ENCODE measurements around the gene LRRC46. TPM values are rescaled to one million over a fixed set of nuclear protein-coding genes. Genes with fewer than 3 reads are reported as not detected.

Gene LRRC46
- total RNA-seq, 3 donors from 2014 or later (not counting 1 experiment from before 2014, with no cell fraction given) = 1.7 to 3.1 (median 2.7) TPM

GRCh38 chr17:47870056-47870455, 38.6 kb downstream of the LRRC46 start:
- Histone ChIP-seq H3K27me3 (ENCODE audit: control insufficient read depth, insufficient read depth, low read length) (peaks cover 9% of the 10 kb centered on the region), H3K9me3 (ENCODE audit: control insufficient read depth, insufficient read depth, low read length) (no peaks in the 10 kb centered on the region), H3K27ac (ENCODE audit: low read length) (no peak overlapping the region), H3K36me3 (ENCODE audit: control insufficient read depth, insufficient read depth, low read length) (no peaks in the 10 kb centered on the region), H3K4me1 (ENCODE audit: control insufficient read depth, insufficient read depth, low read length) (peaks cover 3% of the 10 kb centered on the region), H3K4me3 (ENCODE audit: low read length) (no peak overlapping the region)
- intact Hi-C loops (cut with micrococcal nuclease) = no loop called here
- H3K27ac Mint-ChIP-seq = no peak overlapping the region
- TF ChIP-seq CTCF (IDR thresholded peaks at IDR 0.05) = no peak
- H3K4me3 Mint-ChIP-seq = no peak overlapping the region
- peaks cover 36 to 39% of the 10 kb centered on the region in 2 donors for H3K27me3 Mint-ChIP-seq (ENCODE audit: low read depth in 2 of 2)
- DNase-seq (no peak), ATAC-seq (no peak)
- H3K4me1 Mint-ChIP-seq = no peaks in the 10 kb centered on the region
- no CpG with 5 or more reads among the region's 1 CpG for WGBS (ENCODE audit: insufficient coverage)
- H3K36me3 Mint-ChIP-seq = no peaks in the 10 kb centered on the region
- H3K9me3 Mint-ChIP-seq = no peaks in the 10 kb centered on the region

DNA sequence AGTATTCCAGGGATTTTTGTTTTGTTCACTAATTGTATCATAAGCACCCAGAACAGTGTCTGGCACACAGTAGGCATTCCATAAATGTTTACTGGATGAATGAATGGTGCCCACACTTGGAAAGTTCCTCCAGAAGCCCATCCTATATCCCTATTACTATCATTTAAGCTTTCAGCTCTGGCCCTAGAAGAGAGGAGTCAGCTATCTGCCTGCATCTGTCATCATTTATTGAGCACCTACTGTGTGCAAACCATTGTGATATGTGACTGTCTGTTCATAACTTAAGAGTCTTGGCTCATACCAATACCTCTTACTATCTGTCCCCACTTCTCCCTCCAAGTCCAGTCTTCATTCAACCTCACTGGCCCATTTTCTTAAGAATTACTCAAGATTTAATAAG, 39.6 kb downstream of the LRRC46 start:
- Histone ChIP-seq H3K4me3 (ENCODE audit: low read length) (no peak overlapping the region), H3K4me1 (ENCODE audit: control insufficient read depth, insufficient read depth, low read length) (peaks cover 3% of the 10 kb centered on the region), H3K27ac (ENCODE audit: low read length) (no peak overlapping the region), H3K36me3 (ENCODE audit: control insufficient read depth, insufficient read depth, low read length) (no peaks in the 10 kb centered on the region), H3K9me3 (ENCODE audit: control insufficient read depth, insufficient read depth, low read length) (no peaks in the 10 kb centered on the region), H3K27me3 (ENCODE audit: control insufficient read depth, insufficient read depth, low read length) (peaks cover 9% of the 10 kb centered on the region)
- Mint-ChIP-seq H3K4me3 (no peak overlapping the region), H3K9me3 (no peaks in the 10 kb centered on the region), H3K4me1 (no peaks in the 10 kb centered on the region), H3K27me3 (ENCODE audit: low read depth in 2 of 2) (peaks cover 38 to 49% of the 10 kb centered on the region in 2 donors), H3K36me3 (no peaks in the 10 kb centered on the region), H3K27ac (no peak overlapping the region)
- DNase-seq = no peak
- TF ChIP-seq CTCF (IDR thresholded peaks at IDR 0.05) = no peak
- intact Hi-C loops (cut with micrococcal nuclease) = no loop called here
- no peak for ATAC-seq

DNA sequence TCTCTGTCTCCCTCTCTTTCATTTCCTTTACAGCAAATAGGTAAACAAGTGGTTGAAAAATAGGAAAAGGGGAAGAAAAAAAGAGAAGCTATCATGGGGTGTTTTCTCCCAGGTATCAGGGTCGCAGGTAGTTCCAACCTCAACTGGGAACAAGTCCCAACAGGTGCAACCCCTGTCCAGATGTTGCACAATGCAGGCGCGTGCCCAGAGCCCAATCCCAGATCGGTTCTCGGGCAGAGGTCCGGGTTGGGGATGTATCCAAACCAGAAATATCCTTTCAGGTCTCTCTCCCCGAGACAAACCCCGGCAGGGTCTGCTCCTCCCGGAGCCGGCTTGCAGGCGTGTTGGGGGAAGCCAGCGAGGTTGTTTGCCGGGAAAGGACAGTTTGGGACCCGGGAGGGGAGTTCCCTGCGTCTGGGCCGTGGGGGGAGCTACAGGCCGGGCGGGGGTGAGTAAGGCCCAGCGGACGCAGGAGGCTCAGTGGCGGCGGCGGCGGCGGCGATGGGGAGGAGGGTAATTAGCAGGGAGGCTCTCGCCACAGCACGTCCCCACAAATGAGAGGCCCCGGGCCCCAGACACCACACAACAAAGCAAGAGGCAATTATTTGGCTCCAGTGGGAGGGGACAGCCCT, 40.7 kb downstream of the LRRC46 start:
- Mint-ChIP-seq H3K36me3 (no peaks in the 10 kb centered on the region), H3K9me3 (no peaks in the 10 kb centered on the region), H3K27ac (no peak overlapping the region), H3K4me3 (no peak overlapping the region), H3K4me1 (no peaks in the 10 kb centered on the region), H3K27me3 (ENCODE audit: low read depth in 2 of 2) (peaks cover 36 to 50% of the 10 kb centered on the region in 2 donors)
- no peak for TF ChIP-seq CTCF (IDR thresholded peaks at IDR 0.05)
- no peak for ATAC-seq
- H3K27me3 ChIP-seq (ENCODE audit: control insufficient read depth, insufficient read depth, low read length) = peaks cover 9% of the 10 kb centered on the region
- H3K36me3 ChIP-seq (ENCODE audit: control insufficient read depth, insufficient read depth, low read length) = no peaks in the 10 kb centered on the region
- no peaks in the 10 kb centered on the region for H3K9me3 ChIP-seq (ENCODE audit: control insufficient read depth, insufficient read depth, low read length)
- H3K4me1 ChIP-seq (ENCODE audit: control insufficient read depth, insufficient read depth, low read length) = peaks cover 3% of the 10 kb centered on the region
- WGBS (ENCODE audit: insufficient coverage) = 29% methylated on average over 25 of the region's 29 CpGs
- no peak overlapping the region for H3K27ac ChIP-seq (ENCODE audit: low read length)
- intact Hi-C loops (cut with micrococcal nuclease) = no loop called here
- DNase-seq = no peak
- no peak overlapping the region for H3K4me3 ChIP-seq (ENCODE audit: low read length)

DNA sequence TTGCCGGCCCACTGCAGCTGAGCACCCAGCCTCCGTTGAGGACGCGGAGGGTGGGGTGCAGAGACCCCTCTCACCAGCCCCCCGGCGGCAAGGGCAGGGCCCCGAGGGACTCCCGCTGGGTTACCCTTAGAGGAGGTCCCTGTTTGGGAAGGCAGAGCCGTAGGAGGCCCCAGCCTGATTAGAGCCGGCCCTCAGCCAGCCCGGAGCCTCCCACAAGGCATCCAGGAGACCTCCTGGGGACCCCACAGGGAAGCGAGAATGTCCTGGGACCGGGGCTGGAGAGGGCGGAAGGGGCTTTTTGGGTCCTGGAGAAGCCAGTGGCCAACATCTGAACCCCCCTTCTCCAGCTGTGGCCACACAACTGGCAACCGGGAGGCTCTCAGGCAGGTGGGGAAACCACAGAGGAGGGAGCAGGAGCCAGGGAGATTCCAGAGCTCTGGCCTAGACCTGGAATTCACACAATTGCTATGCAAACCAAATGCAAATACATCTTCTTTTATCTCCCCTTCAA, 41.2 kb downstream of the LRRC46 start:
- ATAC-seq = no peak
- 66% methylated on average over 15 of the region's 15 CpGs for WGBS (ENCODE audit: insufficient coverage)

More for the DNA sequence above, 41.2 kb downstream of the LRRC46 start:
- Histone ChIP-seq H3K36me3 (ENCODE audit: control insufficient read depth, insufficient read depth, low read length) (no peaks in the 10 kb centered on the region), H3K9me3 (ENCODE audit: control insufficient read depth, insufficient read depth, low read length) (no peaks in the 10 kb centered on the region), H3K4me1 (ENCODE audit: control insufficient read depth, insufficient read depth, low read length) (peaks cover 3% of the 10 kb centered on the region), H3K4me3 (ENCODE audit: low read length) (no peak overlapping the region), H3K27ac (ENCODE audit: low read length) (no peak overlapping the region), H3K27me3 (ENCODE audit: control insufficient read depth, insufficient read depth, low read length) (peaks cover 9% of the 10 kb centered on the region)
- Mint-ChIP-seq H3K4me1 (no peaks in the 10 kb centered on the region), H3K4me3 (no peak overlapping the region), H3K9me3 (no peaks in the 10 kb centered on the region), H3K36me3 (no peaks in the 10 kb centered on the region), H3K27me3 (ENCODE audit: low read depth in 2 of 2) (peaks cover 36 to 55% of the 10 kb centered on the region in 2 donors), H3K27ac (no peak overlapping the region)
- no peak for DNase-seq
- TF ChIP-seq CTCF (IDR thresholded peaks at IDR 0.05) = no peak
- intact Hi-C loops (cut with micrococcal nuclease) = no loop called here

Measured in natural killer cell (primary cell).